ENCODE measurements around the gene PLD1. TPM values are rescaled to one million over a fixed set of nuclear protein-coding genes. Genes with fewer than 3 reads are reported as not detected.
"Not testable (repeated sequence)": the region's sequence is repeated elsewhere in the genome, so short reads cannot be mapped to it uniquely, and the experiment has no call there.

The PLD1 gene
- total RNA-seq, 2 donors from 2014 or later, result 12.8 to 15.8 TPM

DNA sequence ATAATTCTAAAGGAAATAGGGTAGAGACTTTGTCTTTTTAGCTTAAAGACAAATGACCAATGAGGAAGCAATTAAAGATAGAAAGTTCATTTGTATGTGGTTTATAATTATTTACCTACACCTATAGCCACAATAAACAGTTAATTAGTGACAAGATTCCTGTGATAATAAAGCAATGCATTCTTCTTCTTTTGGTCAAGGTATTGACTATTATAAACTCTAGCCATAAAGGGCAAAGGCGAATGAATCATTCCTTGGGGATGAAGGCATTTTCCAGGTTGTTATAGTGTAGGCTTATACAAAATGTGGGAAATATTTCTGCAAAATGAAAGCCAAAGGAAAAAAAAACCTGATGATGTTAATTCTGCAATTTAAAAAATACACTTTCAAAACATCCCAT lies 115.4 kb downstream of the PLD1 start:
- no peaks in the 10 kb centered on the region for H3K36me3 ChIP-seq
- H3K27ac ChIP-seq, result no peak overlapping the region
- no peaks in the 10 kb centered on the region for H3K4me1 ChIP-seq (replicated peaks)
- DNase-seq (ENCODE audit: low spot score), result no peak
- TF ChIP-seq, protein P1, sequence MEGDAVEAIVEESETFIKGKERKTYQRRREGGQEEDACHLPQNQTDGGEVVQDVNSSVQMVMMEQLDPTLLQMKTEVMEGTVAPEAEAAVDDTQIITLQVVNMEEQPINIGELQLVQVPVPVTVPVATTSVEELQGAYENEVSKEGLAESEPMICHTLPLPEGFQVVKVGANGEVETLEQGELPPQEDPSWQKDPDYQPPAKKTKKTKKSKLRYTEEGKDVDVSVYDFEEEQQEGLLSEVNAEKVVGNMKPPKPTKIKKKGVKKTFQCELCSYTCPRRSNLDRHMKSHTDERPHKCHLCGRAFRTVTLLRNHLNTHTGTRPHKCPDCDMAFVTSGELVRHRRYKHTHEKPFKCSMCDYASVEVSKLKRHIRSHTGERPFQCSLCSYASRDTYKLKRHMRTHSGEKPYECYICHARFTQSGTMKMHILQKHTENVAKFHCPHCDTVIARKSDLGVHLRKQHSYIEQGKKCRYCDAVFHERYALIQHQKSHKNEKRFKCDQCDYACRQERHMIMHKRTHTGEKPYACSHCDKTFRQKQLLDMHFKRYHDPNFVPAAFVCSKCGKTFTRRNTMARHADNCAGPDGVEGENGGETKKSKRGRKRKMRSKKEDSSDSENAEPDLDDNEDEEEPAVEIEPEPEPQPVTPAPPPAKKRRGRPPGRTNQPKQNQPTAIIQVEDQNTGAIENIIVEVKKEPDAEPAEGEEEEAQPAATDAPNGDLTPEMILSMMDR (IDR thresholded peaks at IDR 0.05), result no peak
- no peak for TF ChIP-seq POLR2AphosphoS5 (IDR thresholded peaks at IDR 0.05)
- H3K27me3 ChIP-seq (replicated peaks; ENCODE audit: insufficient read depth), result no peaks in the 10 kb centered on the region
- no peak overlapping the region for H3K4me3 ChIP-seq
- 97% methylated on average over 1 of the region's 1 CpG for WGBS
- no peaks in the 10 kb centered on the region for H3K9me3 ChIP-seq
- intact Hi-C loops (cut with DNase I), result no loop called here

DNA sequence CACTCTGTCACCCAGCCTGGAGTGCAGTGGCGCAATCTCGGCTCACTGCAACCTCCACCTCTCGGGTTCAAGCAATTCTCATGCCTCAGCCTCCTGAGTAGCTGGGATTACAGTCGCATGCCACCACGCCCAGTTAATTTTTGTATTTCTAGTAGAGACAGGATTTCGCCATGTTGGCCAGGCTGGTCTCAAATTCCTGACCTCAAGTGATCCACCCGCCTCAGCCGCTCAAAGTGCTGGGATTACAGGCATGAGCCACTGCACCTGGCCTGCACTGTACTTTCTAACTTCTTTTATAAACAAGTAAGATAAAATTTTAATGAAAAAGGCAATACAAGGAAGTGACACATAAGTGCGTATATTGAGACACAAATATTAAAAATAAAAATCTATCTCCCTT lies 117.7 kb downstream of the PLD1 start:
- H3K4me3 ChIP-seq; DNase-seq (ENCODE audit: low spot score); H3K27ac ChIP-seq; H3K9me3 ChIP-seq; H3K27me3 ChIP-seq (replicated peaks; ENCODE audit: insufficient read depth); intact Hi-C loops (cut with DNase I); H3K36me3 ChIP-seq; H3K4me1 ChIP-seq (replicated peaks): not testable (repeated sequence)
- 97% methylated on average over 9 of the region's 9 CpGs for WGBS

DNA sequence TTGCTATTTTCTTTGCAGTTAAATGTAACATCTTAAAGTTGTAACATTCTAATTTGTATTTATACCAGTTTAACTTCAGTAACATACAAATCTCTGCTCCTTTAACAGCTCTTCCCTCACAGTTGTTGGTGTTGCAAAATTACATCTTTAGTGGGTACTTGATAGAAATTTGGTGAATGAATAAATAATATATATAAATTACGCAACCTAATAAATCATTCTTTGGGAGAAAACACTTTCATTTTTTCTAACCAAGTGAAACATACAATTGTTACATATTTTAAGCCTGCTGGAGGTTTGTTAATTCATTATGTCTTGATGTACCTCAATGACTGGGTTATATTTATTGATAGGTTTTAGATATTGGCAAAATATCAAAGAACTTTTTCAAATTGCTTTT lies 118.8 kb downstream of the PLD1 start:
- TF ChIP-seq, protein P1 (IDR thresholded peaks at IDR 0.05), result no peak
- no peak for TF ChIP-seq POLR2A (IDR thresholded peaks at IDR 0.05)
- no peak for TF ChIP-seq POLR2AphosphoS5 (IDR thresholded peaks at IDR 0.05)
- Histone ChIP-seq H3K27ac (no peak overlapping the region), H3K27me3 (replicated peaks; ENCODE audit: insufficient read depth) (no peaks in the 10 kb centered on the region), H3K4me1 (replicated peaks) (no peaks in the 10 kb centered on the region), H3K36me3 (no peaks in the 10 kb centered on the region), H3K4me3 (no peak overlapping the region), H3K9me3 (no peaks in the 10 kb centered on the region)
- WGBS, result 98% methylated on average over 1 of the region's 1 CpG
- intact Hi-C loops (cut with DNase I), result no loop called here
- DNase-seq (ENCODE audit: low spot score), result no peak

DNA sequence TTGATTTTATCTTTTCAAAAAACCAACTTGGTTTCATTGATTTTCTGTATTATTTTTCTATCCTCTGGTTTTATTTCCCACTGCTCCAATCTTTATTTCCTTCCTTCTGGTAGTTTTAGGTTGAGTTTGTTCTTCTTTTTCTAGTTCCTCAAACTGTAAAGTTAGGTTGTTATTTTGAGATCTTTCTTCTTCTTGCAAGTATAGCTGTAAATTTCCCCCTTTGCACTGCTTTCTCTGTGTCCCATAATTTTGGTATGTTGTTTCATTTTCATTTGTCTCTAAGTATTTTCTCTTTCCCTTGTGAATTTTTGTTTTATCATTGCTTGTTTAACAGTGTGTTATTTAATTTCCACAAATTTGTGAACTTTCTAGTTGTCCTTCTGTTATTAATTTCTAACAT lies 120.0 kb downstream of the PLD1 start:
- intact Hi-C loops (cut with DNase I), result no loop called here
- no peaks in the 10 kb centered on the region for H3K4me1 ChIP-seq (replicated peaks)
- H3K36me3 ChIP-seq, result no peaks in the 10 kb centered on the region
- H3K9me3 ChIP-seq, result no peaks in the 10 kb centered on the region
- no peaks in the 10 kb centered on the region for H3K27me3 ChIP-seq (replicated peaks; ENCODE audit: insufficient read depth)
- no peak for DNase-seq (ENCODE audit: low spot score)
- no peak overlapping the region for H3K4me3 ChIP-seq
- TF ChIP-seq POLR2A (IDR thresholded peaks at IDR 0.05), result no peak
- TF ChIP-seq, protein P1 (IDR thresholded peaks at IDR 0.05), result no peak
- H3K27ac ChIP-seq, result no peak overlapping the region

DNA sequence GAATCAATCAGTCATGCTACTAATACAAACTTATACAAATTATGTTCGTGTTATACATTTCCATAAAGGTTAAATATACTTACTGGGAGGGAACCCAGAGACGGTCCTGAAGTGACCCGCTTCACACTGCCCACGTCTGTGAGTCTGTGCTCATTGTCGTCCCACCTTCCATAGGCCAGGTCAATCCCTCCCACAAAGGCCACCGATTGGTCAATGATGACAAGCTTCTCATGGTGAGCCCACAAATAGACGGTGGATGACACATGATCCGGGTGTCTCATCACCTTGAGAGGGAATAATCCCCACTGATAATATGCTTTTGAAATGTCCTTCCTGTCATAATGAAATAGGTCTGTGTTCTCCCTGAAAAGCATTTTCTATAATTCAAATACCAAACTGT lies 121.7 kb downstream of the PLD1 start:
- H3K9me3 ChIP-seq, result no peaks in the 10 kb centered on the region
- WGBS, result 88% methylated on average over 8 of the region's 8 CpGs
- H3K4me3 ChIP-seq, result no peak overlapping the region
- H3K36me3 ChIP-seq, result no peaks in the 10 kb centered on the region
- no peaks in the 10 kb centered on the region for H3K27me3 ChIP-seq (replicated peaks; ENCODE audit: insufficient read depth)
- H3K4me1 ChIP-seq (replicated peaks), result no peaks in the 10 kb centered on the region
- TF ChIP-seq POLR2AphosphoS5 (IDR thresholded peaks at IDR 0.05) (no peak), POLR2A (IDR thresholded peaks at IDR 0.05) (no peak)
- TF ChIP-seq, protein P1 (IDR thresholded peaks at IDR 0.05), result no peak
- intact Hi-C loops (cut with DNase I), result no loop called here
- no peak overlapping the region for H3K27ac ChIP-seq
- DNase-seq (ENCODE audit: low spot score), result no peak

DNA sequence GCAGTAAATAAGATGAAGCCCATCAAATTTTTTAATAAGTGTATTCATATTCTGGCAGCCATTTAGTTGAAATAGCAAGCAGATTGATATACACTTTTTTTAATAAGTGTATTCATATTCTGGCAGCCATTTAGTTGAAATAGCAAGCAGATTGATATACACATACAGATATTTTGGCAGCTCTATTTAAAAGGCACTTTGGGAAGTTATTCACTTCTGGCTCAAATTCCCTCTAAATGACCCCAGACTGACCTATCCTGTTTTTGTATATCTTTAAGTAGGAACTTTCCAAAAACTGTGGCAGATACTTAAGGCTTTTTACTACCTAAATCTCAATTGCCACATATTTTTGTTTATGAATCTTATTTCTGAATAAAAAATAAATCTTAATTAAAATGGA lies 122.3 kb downstream of the PLD1 start:
- H3K27me3 ChIP-seq (replicated peaks; ENCODE audit: insufficient read depth), result no peaks in the 10 kb centered on the region
- no peak for DNase-seq (ENCODE audit: low spot score)
- TF ChIP-seq POLR2AphosphoS5 (IDR thresholded peaks at IDR 0.05) (no peak), POLR2A (IDR thresholded peaks at IDR 0.05) (no peak)
- TF ChIP-seq, protein P1 (IDR thresholded peaks at IDR 0.05), result no peak
- H3K4me3 ChIP-seq, result no peak overlapping the region
- H3K9me3 ChIP-seq, result no peaks in the 10 kb centered on the region
- no peaks in the 10 kb centered on the region for H3K4me1 ChIP-seq (replicated peaks)
- H3K36me3 ChIP-seq, result no peaks in the 10 kb centered on the region
- intact Hi-C loops (cut with DNase I), result no loop called here
- no peak overlapping the region for H3K27ac ChIP-seq
